Sigmoid colon (tissue), 4 donors: ENCODE data around the gene ANGPTL8.

Experiments used
- POLR2AphosphoS5 ChIP-seq, 4 donors: sonication (generic); formaldehyde crosslinking; IDR thresholded peaks; one replicate each; pipeline ENCODE4 v1.6.1; 2017; ENCODE audit warnings: antibody characterized with exemption in 4 of 4
- TF ChIP-seq, protein P1 (sequence below), 4 experiments: fragments of 450-650 bp in 3 of 4; fragments of 200-600 bp in 1 of 4; IDR thresholded peaks; one replicate each; pipeline ENCODE4 v1.5.1; 2016 to 2019; ENCODE audit warnings: antibody characterized with exemption in 4 of 4, mild to moderate bottlenecking in 3 of 4, moderate library complexity in 2 of 4

DNA sequence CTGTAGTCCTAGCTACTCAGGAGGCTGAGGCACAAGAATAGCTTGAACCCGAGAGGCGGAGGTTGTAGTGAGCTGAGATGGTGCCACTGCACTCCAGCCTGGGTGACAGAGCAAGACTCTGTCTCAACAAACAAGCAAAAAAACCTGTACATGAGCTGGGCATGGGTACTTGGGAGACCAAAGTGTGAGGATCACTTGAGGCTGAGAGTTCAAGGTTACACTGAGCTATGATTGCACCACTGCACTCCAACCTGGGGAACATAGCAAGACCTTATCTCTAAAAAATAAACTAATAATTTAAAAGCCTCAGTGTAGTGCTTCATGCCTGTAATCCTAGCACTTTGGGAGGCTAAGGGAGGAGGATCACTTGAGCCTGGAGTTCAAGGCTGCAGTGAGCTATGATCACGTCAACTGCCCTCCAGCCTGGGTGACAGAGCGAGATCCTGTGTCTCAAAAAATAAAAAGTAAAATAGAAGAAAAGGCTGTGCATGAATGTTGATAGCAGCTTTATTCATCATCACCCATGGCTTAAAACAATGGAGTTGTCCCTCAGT is 35.2 kb downstream of the ANGPTL8 start:
- TF ChIP-seq, protein P1, sequence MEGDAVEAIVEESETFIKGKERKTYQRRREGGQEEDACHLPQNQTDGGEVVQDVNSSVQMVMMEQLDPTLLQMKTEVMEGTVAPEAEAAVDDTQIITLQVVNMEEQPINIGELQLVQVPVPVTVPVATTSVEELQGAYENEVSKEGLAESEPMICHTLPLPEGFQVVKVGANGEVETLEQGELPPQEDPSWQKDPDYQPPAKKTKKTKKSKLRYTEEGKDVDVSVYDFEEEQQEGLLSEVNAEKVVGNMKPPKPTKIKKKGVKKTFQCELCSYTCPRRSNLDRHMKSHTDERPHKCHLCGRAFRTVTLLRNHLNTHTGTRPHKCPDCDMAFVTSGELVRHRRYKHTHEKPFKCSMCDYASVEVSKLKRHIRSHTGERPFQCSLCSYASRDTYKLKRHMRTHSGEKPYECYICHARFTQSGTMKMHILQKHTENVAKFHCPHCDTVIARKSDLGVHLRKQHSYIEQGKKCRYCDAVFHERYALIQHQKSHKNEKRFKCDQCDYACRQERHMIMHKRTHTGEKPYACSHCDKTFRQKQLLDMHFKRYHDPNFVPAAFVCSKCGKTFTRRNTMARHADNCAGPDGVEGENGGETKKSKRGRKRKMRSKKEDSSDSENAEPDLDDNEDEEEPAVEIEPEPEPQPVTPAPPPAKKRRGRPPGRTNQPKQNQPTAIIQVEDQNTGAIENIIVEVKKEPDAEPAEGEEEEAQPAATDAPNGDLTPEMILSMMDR (IDR thresholded peaks at IDR 0.05), result no peak
- TF ChIP-seq POLR2AphosphoS5 (IDR thresholded peaks at IDR 0.05), result no peak
